HG03025 (cell line): ENCODE data around the gene TMEM109.

Source experiments
- ATAC-seq: cut with Tn5 transposase; IDR thresholded peaks from one replicate; pipeline ENCODE4 v1.9.1; 2021; ENCODE audit warnings: mild to moderate bottlenecking, moderate library complexity; ENCODE audit not compliant: unreplicated experiment, low FRiP score

The TMEM109 gene

DNA sequence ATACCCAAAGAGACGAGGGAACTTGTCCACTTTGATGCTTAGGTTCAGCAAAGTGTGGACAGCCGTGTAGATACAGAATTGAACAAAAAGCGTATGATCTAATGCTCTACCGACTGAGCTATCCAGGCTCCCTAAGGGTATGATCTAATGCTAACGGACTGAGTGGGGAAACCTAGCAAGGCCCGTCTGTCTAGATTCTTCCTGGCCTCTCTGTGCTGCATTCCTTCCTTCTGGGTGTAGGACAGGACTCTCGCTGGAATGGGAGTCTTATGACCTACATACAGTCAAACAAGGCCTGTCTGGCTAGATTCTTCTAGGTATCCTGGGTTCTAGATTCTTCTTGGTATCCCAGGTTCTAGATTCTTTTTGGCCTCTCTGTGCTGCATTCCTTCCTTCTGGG is 46.4 kb downstream of the TMEM109 start:
- ATAC-seq = no peak

DNA sequence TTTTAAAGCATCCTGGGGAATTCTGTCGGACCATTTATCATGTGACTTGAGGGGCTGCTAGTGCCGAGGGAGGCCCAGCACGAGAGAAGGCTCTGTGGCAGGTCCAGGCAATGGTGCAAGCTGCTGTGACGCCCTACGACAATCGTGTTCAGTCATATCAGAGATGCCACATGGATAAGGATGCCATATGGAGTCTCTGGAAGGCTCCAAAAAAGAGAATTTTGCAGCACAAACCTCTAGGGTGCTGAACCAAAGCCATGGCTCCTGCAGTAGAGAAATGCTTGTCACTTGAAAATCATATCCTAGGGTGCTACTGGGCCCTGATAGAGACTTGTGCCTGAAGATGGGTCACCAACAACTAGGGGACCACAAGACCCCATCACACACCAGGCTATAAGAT is 50.8 kb downstream of the TMEM109 start:
- ATAC-seq = no peak

DNA sequence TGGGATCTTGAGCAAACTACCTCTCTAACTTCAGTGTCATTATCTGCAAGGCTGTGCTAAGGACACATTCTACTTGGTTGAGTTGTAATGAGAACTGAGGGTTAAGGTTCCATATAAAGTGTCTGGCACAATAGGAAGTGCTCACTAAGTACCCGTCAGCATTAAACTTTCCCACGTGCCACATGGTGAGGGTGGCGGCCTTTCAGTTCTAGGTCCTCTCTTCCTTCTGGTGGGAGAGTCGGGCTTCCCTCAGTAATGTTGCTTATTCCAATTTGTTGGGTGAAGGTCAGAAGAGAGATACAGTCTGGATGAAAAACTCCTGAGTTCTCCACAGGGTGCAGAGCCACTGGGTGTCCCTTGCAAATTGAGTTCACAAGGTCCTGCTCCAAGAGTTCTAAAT is 52.9 kb downstream of the TMEM109 start:
- no peak for ATAC-seq

DNA sequence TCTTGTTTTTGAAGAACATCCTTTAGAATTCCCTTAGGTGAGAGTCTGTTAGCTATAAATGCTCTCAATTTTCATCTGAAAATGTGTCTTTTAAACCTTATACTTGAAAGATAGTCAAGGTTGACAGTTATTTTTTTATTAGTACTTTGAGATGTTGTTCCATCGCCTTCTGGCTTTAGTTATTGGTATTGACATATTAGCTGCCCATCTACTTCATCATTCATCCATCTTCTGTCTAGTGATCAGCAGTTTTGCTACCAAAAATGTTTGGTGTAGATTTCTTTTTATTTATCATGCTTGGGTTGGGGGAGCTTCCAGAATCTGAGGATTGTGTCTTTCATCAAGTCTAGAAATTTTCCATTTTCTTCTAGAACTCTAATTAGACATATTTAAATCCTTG is 54.3 kb downstream of the TMEM109 start:
- no peak for ATAC-seq

DNA sequence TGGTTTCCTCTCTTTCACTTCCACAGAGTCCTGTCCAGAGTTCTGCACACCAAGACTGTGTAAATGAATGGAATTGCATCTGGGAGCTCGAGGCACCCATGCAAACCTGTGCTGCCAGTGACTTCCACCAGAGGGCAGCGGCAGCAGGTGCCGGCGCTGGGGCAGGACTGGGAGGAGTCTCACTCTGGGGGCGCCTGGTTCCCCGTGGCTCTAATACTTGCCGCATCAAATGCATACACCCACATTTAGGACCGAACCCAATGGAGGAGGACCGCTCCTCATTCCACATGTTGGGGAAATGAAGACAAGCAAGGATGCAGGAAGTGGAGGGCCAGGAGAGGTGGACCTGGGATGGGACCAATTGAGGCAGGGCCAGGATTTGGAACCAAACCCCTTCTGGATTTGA is 56.4 kb downstream of the TMEM109 start:
- no peak for ATAC-seq

DNA sequence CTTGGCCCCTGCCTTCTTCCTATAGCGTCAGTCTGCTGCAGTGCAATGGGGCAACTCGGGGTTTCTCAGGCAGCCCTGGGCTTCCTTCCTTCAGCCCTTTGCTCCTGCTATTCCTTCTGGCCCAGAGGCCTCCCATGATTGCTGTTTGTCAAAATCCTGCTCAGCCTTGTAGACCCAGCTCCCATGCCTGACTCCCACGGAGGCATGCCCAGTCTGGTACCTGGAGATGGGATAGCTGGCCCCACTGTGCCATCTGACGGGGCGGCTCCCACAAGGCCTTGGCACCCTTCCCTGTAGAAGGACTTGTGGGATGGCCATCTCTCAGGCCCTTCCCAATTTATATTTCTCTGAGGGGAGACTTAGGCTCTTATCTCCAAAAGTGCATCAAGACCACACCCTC is 56.9 kb downstream of the TMEM109 start:
- ATAC-seq = no peak

DNA sequence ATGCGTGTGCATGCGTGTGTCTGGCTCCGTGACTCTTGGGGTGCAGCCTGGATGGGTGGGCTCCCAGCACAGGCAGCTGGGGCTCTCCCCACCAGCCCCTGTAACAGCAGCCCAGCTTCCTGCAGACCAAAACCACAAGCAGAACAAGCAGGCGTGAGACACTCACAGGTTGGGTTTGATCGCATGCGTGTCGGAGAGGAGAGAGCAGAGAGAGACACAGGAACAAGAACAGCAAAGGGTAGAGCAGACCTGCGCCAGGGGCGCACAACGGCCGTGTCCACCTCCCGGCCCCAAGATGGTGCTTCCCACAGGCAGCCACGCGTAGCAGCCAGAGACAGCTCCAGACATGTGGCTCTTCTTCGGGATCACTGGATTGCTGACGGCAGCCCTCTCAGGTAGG is 57.6 kb downstream of the TMEM109 start, which contains the start of gene CD6:
CD6 (plus strand) TSS at position 161 of the 400 bp plus-strand sequence; CDS start at position 347, 186 bp downstream.
- no peak for ATAC-seq

DNA sequence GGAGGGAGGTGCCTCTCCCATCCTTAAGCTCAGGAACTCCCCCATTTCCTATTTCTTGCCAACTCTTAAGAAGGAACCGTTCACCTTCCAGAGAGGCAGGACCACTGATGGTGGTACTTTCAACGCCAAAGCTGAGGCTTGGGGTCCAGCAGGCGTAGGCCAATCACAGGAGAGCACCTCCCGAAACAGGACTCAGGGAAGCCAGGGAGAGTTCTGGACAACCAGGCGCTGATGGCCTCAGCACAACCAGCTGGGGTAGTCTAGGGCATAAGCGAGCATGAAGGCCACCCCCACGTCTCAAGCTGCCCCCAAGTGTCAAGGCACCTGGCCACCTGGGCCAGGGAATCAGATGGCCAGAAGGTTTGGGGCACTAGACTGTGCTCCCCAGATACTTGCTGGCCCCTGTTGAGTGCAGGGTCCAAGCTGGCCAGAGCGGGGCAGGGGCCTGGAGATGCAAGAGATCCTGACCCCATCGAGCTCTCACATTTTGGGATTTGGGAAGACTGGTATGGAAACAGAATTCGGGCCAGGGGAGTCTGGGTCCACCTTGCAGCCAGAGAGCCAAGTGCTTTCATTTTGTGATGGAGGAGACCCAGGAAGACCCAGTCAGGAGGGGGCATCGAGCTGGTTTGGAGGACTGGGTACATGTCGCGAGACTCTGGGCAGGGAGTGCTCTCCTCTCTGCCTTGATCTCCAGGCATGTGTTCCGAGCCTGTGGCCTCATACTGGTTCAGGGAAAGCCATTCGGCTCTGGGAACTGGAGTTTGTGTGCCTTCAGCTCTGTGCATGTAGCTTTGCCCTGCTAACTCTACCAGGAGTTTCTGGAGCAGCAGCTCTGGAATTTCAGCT is 58.4 kb downstream of the TMEM109 start:
- ATAC-seq = no peak
